ENCODE measurements around the gene CARD10.

CARD10 gene

DNA sequence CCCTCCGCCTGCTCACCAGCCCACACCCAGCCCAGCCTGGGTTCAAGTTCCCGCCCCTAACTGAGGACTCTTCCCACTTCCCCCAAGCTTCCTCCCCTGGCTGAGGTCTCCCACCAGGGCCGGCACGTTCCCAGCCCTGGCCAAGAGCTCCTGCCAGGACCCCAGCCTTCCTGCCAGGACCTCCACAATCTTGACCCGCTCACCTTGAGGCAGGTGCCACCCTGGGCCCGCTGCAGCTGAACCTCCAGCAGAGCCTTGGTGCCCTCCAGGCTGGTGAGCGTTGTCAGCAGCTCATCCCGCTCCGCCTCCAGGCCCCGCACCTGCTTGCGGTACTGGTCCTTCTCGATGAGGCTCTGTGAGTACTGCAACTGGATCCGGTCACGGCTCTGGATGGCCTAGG lies 13.2 kb downstream of the CARD10 start:
- TF ChIP-seq, protein P1, sequence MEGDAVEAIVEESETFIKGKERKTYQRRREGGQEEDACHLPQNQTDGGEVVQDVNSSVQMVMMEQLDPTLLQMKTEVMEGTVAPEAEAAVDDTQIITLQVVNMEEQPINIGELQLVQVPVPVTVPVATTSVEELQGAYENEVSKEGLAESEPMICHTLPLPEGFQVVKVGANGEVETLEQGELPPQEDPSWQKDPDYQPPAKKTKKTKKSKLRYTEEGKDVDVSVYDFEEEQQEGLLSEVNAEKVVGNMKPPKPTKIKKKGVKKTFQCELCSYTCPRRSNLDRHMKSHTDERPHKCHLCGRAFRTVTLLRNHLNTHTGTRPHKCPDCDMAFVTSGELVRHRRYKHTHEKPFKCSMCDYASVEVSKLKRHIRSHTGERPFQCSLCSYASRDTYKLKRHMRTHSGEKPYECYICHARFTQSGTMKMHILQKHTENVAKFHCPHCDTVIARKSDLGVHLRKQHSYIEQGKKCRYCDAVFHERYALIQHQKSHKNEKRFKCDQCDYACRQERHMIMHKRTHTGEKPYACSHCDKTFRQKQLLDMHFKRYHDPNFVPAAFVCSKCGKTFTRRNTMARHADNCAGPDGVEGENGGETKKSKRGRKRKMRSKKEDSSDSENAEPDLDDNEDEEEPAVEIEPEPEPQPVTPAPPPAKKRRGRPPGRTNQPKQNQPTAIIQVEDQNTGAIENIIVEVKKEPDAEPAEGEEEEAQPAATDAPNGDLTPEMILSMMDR (IDR thresholded peaks at IDR 0.05): no peak
- Histone ChIP-seq H3K27ac (no peak overlapping the region), H3K4me3 (no peak overlapping the region)
- no peak for DNase-seq (ENCODE audit: low spot score)

DNA sequence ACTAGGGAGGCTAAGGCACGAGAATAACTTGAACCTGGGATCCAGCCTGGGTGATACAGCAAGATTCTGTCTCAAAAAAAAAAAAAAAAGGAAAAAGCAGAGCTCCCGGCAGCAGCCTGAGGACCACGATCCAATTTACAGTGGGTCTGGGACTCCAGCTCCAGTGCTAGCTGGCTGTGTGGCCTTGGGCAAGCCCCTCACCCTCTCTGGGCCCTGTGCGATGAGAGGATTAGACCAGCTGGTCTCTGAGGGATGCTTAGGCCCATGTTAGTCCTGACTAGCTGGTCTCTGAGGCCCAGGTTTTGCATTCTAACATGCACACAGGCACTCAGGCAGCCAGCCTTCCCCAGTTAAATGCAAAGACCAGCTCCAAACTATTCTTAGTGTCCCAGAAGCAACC lies 13.7 kb downstream of the CARD10 start:
- Histone ChIP-seq H3K4me3 (no peak overlapping the region), H3K27ac (no peak overlapping the region)
- DNase-seq (ENCODE audit: low spot score): no peak
- TF ChIP-seq, protein P1 (IDR thresholded peaks at IDR 0.05): no peak

DNA sequence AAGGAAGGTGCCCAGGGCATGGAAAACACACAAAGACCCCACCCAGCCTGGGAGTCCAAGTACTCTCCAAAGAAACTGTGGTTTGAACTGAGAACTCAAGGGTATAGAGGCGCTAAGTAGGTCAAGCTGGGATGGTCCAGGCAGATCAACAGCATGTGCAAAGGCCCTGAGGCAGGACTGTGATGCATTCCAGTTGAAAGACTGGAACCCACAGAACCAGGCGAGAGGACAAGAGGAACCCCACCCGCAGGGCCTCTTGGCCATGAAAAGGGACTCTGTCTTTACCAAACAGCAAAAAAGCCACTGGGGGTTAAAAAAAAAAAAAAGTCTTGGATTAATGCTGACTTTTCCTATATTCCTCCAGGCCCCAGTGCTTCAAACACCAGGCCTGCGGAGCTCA lies 14.3 kb downstream of the CARD10 start:
- DNase-seq (ENCODE audit: low spot score): no peak
- H3K27ac ChIP-seq: peak overlapping the region in 1 of 2 donors; percentile 48
- no peak overlapping the region for H3K4me3 ChIP-seq
- TF ChIP-seq, protein P1 (IDR thresholded peaks at IDR 0.05): no peak

DNA sequence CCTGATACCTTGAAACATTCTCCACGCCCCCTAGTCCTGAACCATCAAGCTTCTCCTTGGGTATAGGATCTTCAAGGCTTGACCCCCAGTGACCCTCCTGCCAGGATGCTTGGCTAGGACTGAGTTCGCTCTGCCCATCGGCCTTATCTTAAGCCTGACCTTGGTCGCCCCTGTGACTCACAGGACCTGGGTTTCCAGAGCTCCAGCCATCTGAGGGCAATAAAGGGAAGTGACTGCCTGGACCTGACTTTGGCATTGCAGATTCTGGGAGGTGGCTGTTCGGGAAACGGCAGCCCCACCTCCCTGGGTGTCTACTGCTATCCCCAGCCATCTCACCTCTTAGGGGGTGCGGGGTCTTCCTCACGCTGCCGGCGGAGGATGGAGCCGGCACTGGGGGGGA lies 15.4 kb downstream of the CARD10 start:
- peak overlapping the region in 1 of 2 donors; percentile 53 for H3K27ac ChIP-seq
- TF ChIP-seq, protein P1 (IDR thresholded peaks at IDR 0.05): no peak
- H3K4me3 ChIP-seq: no peak overlapping the region
- no peak for DNase-seq (ENCODE audit: low spot score)

DNA sequence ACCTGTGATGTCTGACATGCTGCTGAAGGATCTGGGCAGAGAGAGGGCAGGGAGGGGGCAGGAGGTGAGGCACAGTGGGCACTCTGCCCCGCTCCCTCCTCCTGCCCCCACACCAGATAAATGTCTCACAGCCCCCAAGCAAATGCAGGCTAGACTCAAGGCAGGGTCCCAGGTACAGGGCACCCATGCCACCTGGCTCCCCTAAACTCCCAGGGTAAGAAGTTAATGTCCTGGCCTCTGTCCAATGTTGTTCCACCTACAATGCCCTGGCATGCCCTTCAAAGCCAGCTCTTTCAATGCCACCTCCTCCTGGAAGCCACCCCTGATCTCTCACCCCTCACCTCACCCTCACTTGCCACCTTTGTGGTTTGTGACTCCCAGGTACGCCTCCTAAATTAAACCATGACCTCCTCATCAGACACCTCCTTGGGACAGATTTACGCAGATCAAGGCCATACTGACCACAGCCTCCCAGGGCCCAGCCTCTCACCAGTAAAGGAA lies 16.0 kb downstream of the CARD10 start:
- TF ChIP-seq, protein P1 (IDR thresholded peaks at IDR 0.05): no peak
- no peak for DNase-seq (ENCODE audit: low spot score)
- Histone ChIP-seq H3K27ac (peak overlapping the region in 1 of 2 donors; percentile 53), H3K4me3 (no peak overlapping the region)

DNA sequence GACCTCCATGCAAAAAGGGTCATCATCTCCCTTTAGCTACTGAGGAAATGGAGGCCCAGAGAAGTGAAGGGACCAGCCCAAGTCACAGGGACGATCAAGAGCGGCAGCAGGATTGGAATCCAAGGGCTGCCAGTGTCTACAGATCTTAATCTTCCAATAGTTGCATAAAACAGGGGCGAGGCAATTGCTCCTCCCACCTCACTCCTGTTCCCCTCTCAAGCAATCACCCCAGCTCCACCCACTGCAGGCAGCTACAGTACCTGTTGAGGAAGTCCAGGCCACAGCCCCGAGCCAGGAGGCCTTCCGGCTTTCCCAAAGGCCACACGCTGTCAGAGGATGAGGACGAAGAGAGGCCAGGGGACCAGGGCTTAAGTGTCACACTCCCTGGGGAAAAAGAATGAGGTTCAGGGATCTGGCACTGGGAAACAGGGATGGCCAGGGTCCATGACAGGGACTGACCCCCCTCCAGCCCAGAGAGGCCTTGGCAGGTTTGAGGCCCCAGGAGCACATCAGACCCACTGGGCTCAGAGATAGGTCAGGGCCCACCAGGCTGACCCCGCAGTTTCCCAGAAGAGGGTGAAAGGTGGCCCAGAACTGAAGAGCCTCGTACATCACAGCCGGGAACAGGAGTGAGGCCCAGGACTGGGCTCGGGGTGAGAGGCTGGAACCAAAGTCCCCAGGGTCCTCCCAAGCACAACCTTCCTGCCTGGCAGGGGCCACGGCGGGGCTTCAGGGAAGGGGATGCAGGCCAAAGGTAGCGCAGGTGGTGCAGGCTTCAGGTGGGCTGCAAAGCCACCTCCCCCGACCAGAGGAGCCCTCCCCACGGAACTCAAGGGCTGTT lies 16.7 kb downstream of the CARD10 start:
- Histone ChIP-seq H3K4me3 (no peak overlapping the region), H3K27ac (peak overlapping the region in 1 of 2 donors; percentile 53)
- DNase-seq (ENCODE audit: low spot score): no peak
- TF ChIP-seq, protein P1 (IDR thresholded peaks at IDR 0.05): no peak

All from coronary artery (tissue), 2 donors.